HepG2 (cell line): Measurements from ENCODE around the gene TRIM8. TPM values are rescaled to one million over a fixed set of nuclear protein-coding genes. Genes with fewer than 3 reads are reported as not detected.
A peak's percentile ranks its signal among the peaks of the same experiment; 100 is the strongest.

ENCODE experiments used
- ATAC-seq: fragments of 200-7000 bp; cut with Tn5 transposase; 3 replicates; pipeline ENCODE4 v1.9.1; 2020; ENCODE audit warnings: mild to moderate bottlenecking, moderate library complexity
- BruUV-seq: library from RNA; stranded (reverse); fragments of 400-500 nt; replicated peaks from 2 replicates; lab custom pipeline; 2021; lab: Mats Ljungman, UMichigan
- CTCF ChIA-PET: fragments of 300-600 bp; formaldehyde crosslinking; extraction: SDS; loops from one replicate; lab custom pipeline; 2021; ENCODE audit warnings: low total read pairs, inconsistent platforms, low intra/inter-chr PET ratio; lab: Yijun Ruan, JAX
- POLR2A ChIA-PET: fragments of 350-600 bp; sonication (Branson Sonifier 250); formaldehyde crosslinking; loops from one replicate; lab custom pipeline; 2020; ENCODE audit warnings: antibody characterized with exemption, inconsistent platforms; lab: Yijun Ruan, JAX
- DNase-seq: peaks from one replicate; pipeline ENCODE4 v3.0.0-alpha.2; 2015; ENCODE audit warnings: low spot score
- FAIRE-seq: peaks from 3 replicates; lab custom pipeline; 2011; peaks lifted over from hg19 to GRCh38; lab: Jason Lieb, UNC
- H2AFZ ChIP-seq: one replicate; pipeline ENCODE4 v1.6.1; 2011; ENCODE audit warnings: low read length, inconsistent platforms
- H3K27ac ChIP-seq: fragments of 300-600 bp; 3 replicates; pipeline ENCODE4 v1.8.0; 2011; ENCODE audit warnings: mixed run types, mild to moderate bottlenecking, mixed read lengths, low read length, inconsistent platforms; ENCODE audit not compliant: insufficient read depth; ENCODE audit errors: extremely low read length
- H3K27me3 ChIP-seq, 2 experiments: fragments of 200-600 bp in 1 of 2; 2 replicates in 1 of 2; 3 replicates in 1 of 2; pipeline versions ENCODE4 v1.6.0 to v1.8.0; 2011; ENCODE audit warnings: low read length in 2 of 2, mild to moderate bottlenecking in 2 of 2, moderate library complexity in 2 of 2, inconsistent platforms in 1 of 2; ENCODE audit not compliant: insufficient read depth in 2 of 2, control insufficient read depth in 1 of 2
- H3K36me3 ChIP-seq, 2 experiments: fragments of 200-600 bp in 1 of 2; replicated peaks in 1 of 2; 2 replicates in 1 of 2; 3 replicates in 1 of 2; pipeline versions ENCODE4 v1.5.1 to v1.8.0; 2011; ENCODE audit warnings: low read length in 2 of 2, inconsistent platforms in 1 of 2; ENCODE audit not compliant: insufficient read depth in 2 of 2, control insufficient read depth in 1 of 2
- H3K4me1 ChIP-seq: 2 replicates; pipeline ENCODE4 v1.5.1; 2012; ENCODE audit warnings: low read length, inconsistent platforms; ENCODE audit not compliant: insufficient read depth
- H3K4me2 ChIP-seq: 2 replicates; pipeline ENCODE4 v1.6.0; 2011; ENCODE audit warnings: low read depth, low read length, inconsistent platforms
- H3K4me3 ChIP-seq, 3 experiments: fragments of 200-600 bp in 1 of 3; sonication (generic), shearing (Covaris generic) in 1 of 3; replicated peaks in 1 of 3; 2 replicates each; pipeline ENCODE4 v1.5.1; 2011 to 2016; ENCODE audit warnings: low read length in 3 of 3, inconsistent platforms in 2 of 3, low read depth in 2 of 3, mild to moderate bottlenecking in 2 of 3, control low read depth in 1 of 3, mixed read lengths in 1 of 3; ENCODE audit not compliant: insufficient read depth in 1 of 3
- H3K79me2 ChIP-seq: one replicate; pipeline ENCODE4 v1.6.1; 2011; ENCODE audit warnings: low read length, inconsistent platforms; ENCODE audit not compliant: insufficient read depth
- H3K9ac ChIP-seq: 2 replicates; pipeline ENCODE4 v1.6.0; 2011; ENCODE audit warnings: mild to moderate bottlenecking, low read depth, low read length, inconsistent platforms; ENCODE audit not compliant: insufficient read depth
- H3K9me3 ChIP-seq: 2 replicates; pipeline ENCODE4 v1.5.1; 2012; ENCODE audit warnings: mild to moderate bottlenecking, low read length
- H4K20me1 ChIP-seq: 2 replicates; pipeline ENCODE4 v1.6.0; 2011; ENCODE audit warnings: inconsistent platforms, mild to moderate bottlenecking, low read length, moderate library complexity; ENCODE audit not compliant: insufficient read depth
- CEBPG ChIP-seq: IDR thresholded peaks from 2 replicates; pipeline ENCODE4 v1.6.1; 2016
- POLR2G ChIP-seq: fragments of 200-400 bp; formaldehyde crosslinking; IDR thresholded peaks from 2 replicates; pipeline ENCODE4 v1.6.1; 2018; ENCODE audit warnings: mild to moderate bottlenecking, low read depth, low read length, moderate library complexity
- RBFOX2 ChIP-seq: fragments of 200-400 bp; formaldehyde crosslinking; IDR thresholded peaks from 2 replicates; pipeline ENCODE4 v1.6.1; 2017; ENCODE audit warnings: low read depth, mild to moderate bottlenecking, low read length
- RBM22 ChIP-seq: fragments of 200-400 bp; formaldehyde crosslinking; optimal IDR thresholded peaks from 2 replicates; pipeline ENCODE3; 2017; ENCODE audit warnings: mild to moderate bottlenecking, low read length, moderate library complexity
- SCMH1 ChIP-seq: sonication (generic); formaldehyde crosslinking; IDR thresholded peaks from 2 replicates; pipeline ENCODE4 v1.9.0; 2021; ENCODE audit warnings: missing genetic modification reagents, mild to moderate bottlenecking, borderline replicate concordance
- TARDBP ChIP-seq: sonication (generic); formaldehyde crosslinking; IDR thresholded peaks from 2 replicates; pipeline ENCODE4 v1.8.0; 2022; ENCODE audit warnings: mild to moderate bottlenecking, missing genetic modification reagents
- ZBTB8A ChIP-seq: sonication (generic); formaldehyde crosslinking; IDR thresholded peaks from 2 replicates; pipeline ENCODE4 v1.4.0; 2020; ENCODE audit warnings: mild to moderate bottlenecking, low read depth, missing genetic modification reagents, borderline replicate concordance
- ZNF234 ChIP-seq: sonication (generic); formaldehyde crosslinking; conservative IDR thresholded peaks from 2 replicates; pipeline ENCODE4 v1.5.1; 2020; ENCODE audit warnings: mild to moderate bottlenecking, missing genetic modification reagents
- WGBS: methylation state at CpG from one replicate; pipeline ENCODE4 v1.1.6; 2017; ENCODE audit warnings: low lambda C conversion rate; 5-methylcytosine and 5-hydroxymethylcytosine counted together
- in situ Hi-C: cut with HindIII; loops from 2 replicates; pipeline ENCODE4 v1.10.0; 2017; ENCODE audit warnings: low pct_unique_long_range_greater_than_20kb; ENCODE audit not compliant: extremely low pct_ligation_motif_present
- intact Hi-C: fragments of 100-400 bp; cut with micrococcal nuclease; formaldehyde crosslinking; loops from one replicate; pipeline ENCODE4 v1.10.0; 2022; ENCODE audit not compliant: unreplicated experiment
- polyA plus RNA-seq, 8 experiments: library from polyadenylated mRNA; depleted of rRNA in 3 of 8; stranded (reverse) in 7 of 8; unstranded in 1 of 8; fragments of >200 nt; fragmentation: Illumina TruSeq in 4 of 8; extraction: Trizol in 4 of 8; gene quantifications; 2 replicates each; pipeline versions ENCODE4 v1.2.1 to v1.2.3, GENCODE V29; 2011 to 2016; ENCODE audit warnings: low read depth in 4 of 8, missing spikeins in 1 of 8, mixed read lengths in 1 of 8; ENCODE audit not compliant: insufficient read depth in 1 of 8
- total RNA-seq, 5 experiments: library from RNA; depleted of rRNA; stranded (reverse); fragments of >200 nt; fragmentation: Illumina TruSeq; extraction: Trizol; gene quantifications; 2 replicates each; pipeline ENCODE4 v1.2.3, GENCODE V29; 2016; ENCODE audit warnings: low read depth in 1 of 5

TRIM8 gene
- total and polyA plus RNA-seq, 2 of the 13 experiments (the other 11 are each of a cell fraction or from before 2014, with no cell fraction given): 38.9 to 66.5 TPM

DNA sequence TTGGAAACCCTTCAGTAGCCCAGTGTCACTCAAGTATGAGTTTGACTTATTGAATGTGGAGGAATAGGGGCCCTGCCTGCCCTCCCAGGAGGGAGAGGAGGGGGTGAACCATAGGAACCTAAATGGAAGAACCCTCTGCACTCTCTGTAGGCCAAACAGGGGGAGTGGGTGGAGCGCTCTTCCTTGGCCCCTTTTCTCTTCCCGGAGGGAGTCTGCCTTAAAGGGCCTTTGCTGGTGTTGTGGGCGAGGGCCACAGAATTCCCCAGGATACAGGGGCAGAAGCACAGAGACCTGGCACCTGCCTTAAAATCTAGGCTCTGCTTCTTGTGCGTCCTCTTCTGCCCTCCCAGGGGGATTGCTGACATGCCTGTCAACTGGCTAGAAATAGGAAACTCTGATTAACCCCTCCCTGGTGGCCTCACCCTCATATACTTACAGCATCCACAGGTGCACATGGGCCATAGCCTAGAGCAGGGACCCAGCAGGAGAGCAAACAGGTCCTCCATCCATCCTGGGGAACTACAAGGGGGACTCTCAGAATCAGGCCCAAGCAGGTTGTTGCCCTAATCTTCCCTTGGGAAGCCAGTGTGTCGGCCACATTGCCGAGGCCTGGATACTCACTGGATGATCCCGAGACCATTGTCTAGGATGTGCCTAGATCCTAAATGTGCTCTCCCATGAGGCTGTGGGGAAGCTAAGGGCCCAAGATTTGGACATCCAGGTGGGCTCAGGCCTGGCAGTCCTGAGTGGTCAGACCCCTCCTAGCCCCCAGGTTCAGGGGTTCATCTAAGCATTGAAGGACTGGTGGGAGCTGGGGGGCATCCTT lies 3.4 kb downstream of the TRIM8 start:
- no TSS peak for BruUV-seq
- CTCF ChIA-PET: no interaction called here
- WGBS: 85% methylated on average over 4 of the region's 7 CpGs
- Histone ChIP-seq H3K27ac (no peak overlapping the region), H3K9ac (peak overlapping the region; percentile 90; the same call in 1 of the 2 replicates), H3K79me2 (peaks cover 84% of the 10 kb centered on the region), H4K20me1 (peaks cover 69% of the 10 kb centered on the region), H3K4me3 (peak overlapping the region; percentile 69 to 85 (median 82)), H3K9me3 (no peaks in the 10 kb centered on the region), H3K4me2 (peak overlapping the region; percentile 90), H3K36me3 (peaks cover 26 to 45% of the 10 kb centered on the region in 2 experiments; a peak in 4 of 5 replicates), H2AFZ (no peak overlapping the region), H3K27me3 (no peaks in the 10 kb centered on the region), H3K4me1 (peaks cover 44% of the 10 kb centered on the region)
- POLR2A ChIA-PET: interaction anchor here (1.0 to 4.1 kb wide), 3 partner anchors 12 to 18 kb away, joined by 3 to 86 read pairs (median 72); no protein-coding TSS in a partner anchor
- FAIRE-seq (no peak), DNase-seq (no peak), ATAC-seq (no peak)
- TF ChIP-seq SCMH1 (CRISPR knock-in tag) (no peak), ZNF234 (CRISPR knock-in tag) (no peak), RBFOX2 (peak; percentile 2; the same call in 1 of the 2 replicates), CEBPG (CRISPR knock-in tag) (0 out of 2 replicates have a peak, but pooled peaks have one; percentile 1)
- in situ Hi-C loops: no loop called here
- intact Hi-C loops: loop anchor here (5.0 kb wide), 1 partner anchor 145 kb away; the partner anchor contains the start of genes ACTR1A and SUFU

DNA sequence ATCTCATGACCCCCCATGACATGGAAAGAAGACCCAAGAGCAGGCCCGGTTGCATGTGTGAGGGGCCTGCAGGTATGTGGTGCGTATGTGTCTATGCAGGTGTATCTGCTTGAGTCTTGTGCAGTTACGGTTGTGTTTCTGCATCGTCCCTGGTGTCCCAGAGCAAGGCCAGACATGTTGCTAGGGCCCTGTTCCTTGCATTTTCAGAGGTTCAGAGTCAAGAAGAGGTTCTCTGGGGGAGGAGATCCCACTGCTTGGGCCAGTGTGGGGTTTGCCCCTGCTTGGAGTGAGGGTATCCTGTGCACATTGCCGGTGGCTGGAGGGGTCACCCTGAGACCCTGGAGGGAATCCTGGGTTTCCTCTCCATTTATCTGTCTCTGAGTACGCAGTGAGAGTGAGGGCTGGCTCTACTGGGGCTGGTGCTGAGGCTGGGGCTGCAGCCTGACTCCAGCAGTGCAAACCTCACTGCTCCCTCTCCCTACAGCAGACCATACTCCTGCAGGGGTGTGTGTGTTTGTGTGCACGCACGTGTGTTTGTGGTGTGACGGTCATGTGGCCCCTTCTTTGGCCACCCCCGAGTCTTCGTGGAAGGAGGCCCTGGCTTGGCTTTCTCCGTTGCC lies 4.1 kb downstream of the TRIM8 start:
- ChIA-PET POLR2A (interaction anchor here (1.0 kb wide), 1 partner anchor 13 kb away, joined by 3 read pairs; no protein-coding TSS in a partner anchor), CTCF (no interaction called here)
- BruUV-seq: no TSS peak
- peak overlapping the region; percentile 90 for H3K4me2 ChIP-seq
- H4K20me1 ChIP-seq: peaks cover 75% of the 10 kb centered on the region
- H3K4me1 ChIP-seq: peaks cover 44% of the 10 kb centered on the region
- TF ChIP-seq RBM22: peak; percentile 39
- TF ChIP-seq POLR2G: peak; percentile 29; the same call in 1 of the 2 replicates
- peak; percentile 1; the same call in 1 of the 2 replicates for TF ChIP-seq TARDBP (CRISPR knock-in tag)
- TF ChIP-seq ZBTB8A: no peak
- H3K27ac ChIP-seq: no peak overlapping the region
- ATAC-seq: no peak
- 80% methylated on average over 6 of the region's 12 CpGs for WGBS
- DNase-seq: no peak
- H3K9ac ChIP-seq: peak overlapping the region; percentile 18; the same call in 1 of the 2 replicates
- H3K79me2 ChIP-seq: peaks cover 87% of the 10 kb centered on the region
- H3K36me3 ChIP-seq: peaks cover 30 to 52% of the 10 kb centered on the region in 2 experiments
- peak overlapping the region; percentile 69 to 85 (median 82); a peak in 5 of 6 replicates for H3K4me3 ChIP-seq
- intact Hi-C loops (loop anchor here (5.0 kb wide), 1 partner anchor 146 kb away; the partner anchor contains the start of genes ACTR1A and SUFU), in situ Hi-C loops (no loop called here)
- no peak for FAIRE-seq
- no peaks in the 10 kb centered on the region for H3K27me3 ChIP-seq
- no peaks in the 10 kb centered on the region for H3K9me3 ChIP-seq
- H2AFZ ChIP-seq: no peak overlapping the region
